Transverse colon (tissue), 4 donors: Measurements from ENCODE around the gene DNAAF5.

Source experiments
- CTCF ChIP-seq, 5 experiments: fragments of 200-600 bp in 3 of 5; fragments of 450-650 bp in 2 of 5; sonication (generic) in 3 of 5; IDR thresholded peaks; 1 replicate in 2 of 5; 2 replicates in 3 of 5; pipeline ENCODE4 v1.5.1; 2016 to 2017; ENCODE audit warnings: antibody characterized with exemption in 5 of 5, inconsistent platforms in 3 of 5, mild to moderate bottlenecking in 2 of 5, moderate library complexity in 1 of 5
- EP300 ChIP-seq: sonication (generic); formaldehyde crosslinking; IDR thresholded peaks from one replicate; pipeline ENCODE4 v1.6.1; 2017; ENCODE audit warnings: antibody characterized with exemption, low read depth
- POLR2AphosphoS5 ChIP-seq, 3 donors: sonication (generic); formaldehyde crosslinking; IDR thresholded peaks; one replicate each; pipeline ENCODE4 v1.6.1; 2016; ENCODE audit warnings: antibody characterized with exemption in 3 of 3

- TF ChIP-seq CTCF (IDR thresholded peaks at IDR 0.05) (no peak), POLR2AphosphoS5 (IDR thresholded peaks at IDR 0.05) (no peak), EP300 (no peak)
These were observed 51.2 kb downstream of the DNAAF5 start for GRCh38 chr7:777728-778078.
